Keratinocyte (primary cell): Measurements from ENCODE around the gene MTOR.

Experiments used
- EZH2 ChIP-seq: IDR thresholded peaks from one replicate; pipeline ENCODE4 v1.6.1; 2012; ENCODE audit warnings: inconsistent platforms, mild to moderate bottlenecking, low read length, moderate library complexity
- TF ChIP-seq, protein P1 (sequence below), 3 experiments: IDR thresholded peaks in 1 of 3; conservative IDR thresholded peaks in 1 of 3; optimal IDR thresholded peaks in 1 of 3; 2 replicates in 2 of 3; 3 replicates in 1 of 3; pipeline versions ENCODE3 to v1.5.1; 2011; ENCODE audit warnings: low read length in 3 of 3, mild to moderate bottlenecking in 3 of 3, moderate library complexity in 2 of 3, control low read depth in 1 of 3, inconsistent platforms in 1 of 3; ENCODE audit not compliant: insufficient read depth in 2 of 3; ENCODE audit errors: extremely low read depth in 1 of 3

- TF ChIP-seq, protein P1, sequence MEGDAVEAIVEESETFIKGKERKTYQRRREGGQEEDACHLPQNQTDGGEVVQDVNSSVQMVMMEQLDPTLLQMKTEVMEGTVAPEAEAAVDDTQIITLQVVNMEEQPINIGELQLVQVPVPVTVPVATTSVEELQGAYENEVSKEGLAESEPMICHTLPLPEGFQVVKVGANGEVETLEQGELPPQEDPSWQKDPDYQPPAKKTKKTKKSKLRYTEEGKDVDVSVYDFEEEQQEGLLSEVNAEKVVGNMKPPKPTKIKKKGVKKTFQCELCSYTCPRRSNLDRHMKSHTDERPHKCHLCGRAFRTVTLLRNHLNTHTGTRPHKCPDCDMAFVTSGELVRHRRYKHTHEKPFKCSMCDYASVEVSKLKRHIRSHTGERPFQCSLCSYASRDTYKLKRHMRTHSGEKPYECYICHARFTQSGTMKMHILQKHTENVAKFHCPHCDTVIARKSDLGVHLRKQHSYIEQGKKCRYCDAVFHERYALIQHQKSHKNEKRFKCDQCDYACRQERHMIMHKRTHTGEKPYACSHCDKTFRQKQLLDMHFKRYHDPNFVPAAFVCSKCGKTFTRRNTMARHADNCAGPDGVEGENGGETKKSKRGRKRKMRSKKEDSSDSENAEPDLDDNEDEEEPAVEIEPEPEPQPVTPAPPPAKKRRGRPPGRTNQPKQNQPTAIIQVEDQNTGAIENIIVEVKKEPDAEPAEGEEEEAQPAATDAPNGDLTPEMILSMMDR (optimal IDR thresholded peaks at IDR 0.05 in 1 of 3, IDR thresholded peaks at IDR 0.05 in 1 of 3, conservative IDR thresholded peaks at IDR 0.05 in 1 of 3; ENCODE audit: extremely low read depth in 1 of 3, insufficient read depth in 2 of 3, low read length in 3 of 3): no peak
- TF ChIP-seq EZH2: no peak
Observed at GRCh38 chr1:11143907-11144306, 118.4 kb downstream of the MTOR start.
